Cardiac septum (tissue), 1 donor: ENCODE data around the gene ITSN1. TPM values are rescaled to one million over a fixed set of nuclear protein-coding genes. Genes with fewer than 3 reads are reported as not detected.

ENCODE experiments used
- DNase-seq: peaks from one replicate; pipeline ENCODE4 v3.0.0-alpha.2; 2020; ENCODE audit warnings: low spot score
- intact Hi-C: fragments of 100-400 bp; cut with DNase I; formaldehyde crosslinking; loops from one replicate; pipeline ENCODE4 v1.14.0; 2022
- total RNA-seq: library from RNA; stranded (reverse); fragmentation: NEBNext Ultra II Directional; extraction: Animal tissue kit (Norgen Biotek cat#: 25700); gene quantifications from one replicate; pipeline ENCODE4 v1.2.1, GENCODE V29; 2021
- donor health status: DM: no; HTN: no; CAD: no.

The ITSN1 gene
- total RNA-seq, 1 donor from 2014 or later: 25.5 TPM

GRCh38 chr21:33821503-33822322 is 179.4 kb downstream of the ITSN1 start:
- intact Hi-C loops: no loop called here
- DNase-seq: no peak

- DNase-seq: no peak
- intact Hi-C loops: no loop called here
These were observed 182.0 kb downstream of the ITSN1 start for GRCh38 chr21:33824156-33824941.

- no peak for DNase-seq
- intact Hi-C loops: no loop called here
These were observed 183.1 kb downstream of the ITSN1 start for GRCh38 chr21:33825419-33825818.

GRCh38 chr21:33825915-33826314 is 183.6 kb downstream of the ITSN1 start:
- DNase-seq: no peak
- intact Hi-C loops: no loop called here

- DNase-seq: no peak
- intact Hi-C loops: no loop called here
These were observed 185.8 kb downstream of the ITSN1 start for GRCh38 chr21:33828083-33828482.

- intact Hi-C loops: no loop called here
- DNase-seq: no peak
These were observed 186.3 kb downstream of the ITSN1 start for GRCh38 chr21:33828577-33828976.

- no peak for DNase-seq
- intact Hi-C loops: no loop called here
These were observed 187.5 kb downstream of the ITSN1 start for GRCh38 chr21:33829844-33830243.

GRCh38 chr21:33831962-33832659 is 189.8 kb downstream of the ITSN1 start:
- DNase-seq: no peak
- intact Hi-C loops: no loop called here

- no peak for DNase-seq
These were observed 192.7 kb downstream of the ITSN1 start for GRCh38 chr21:33834801-33835500.

GRCh38 chr21:33835920-33836319 is 193.6 kb downstream of the ITSN1 start:
- DNase-seq: no peak
- intact Hi-C loops: no loop called here

More at GRCh38 chr21:33834801-33835500, 192.7 kb downstream of the ITSN1 start:
- intact Hi-C loops: no loop called here

- intact Hi-C loops: no loop called here
- no peak for DNase-seq
These were observed 194.1 kb downstream of the ITSN1 start for GRCh38 chr21:33836408-33836807.

- no peak for DNase-seq
These were observed 196.9 kb downstream of the ITSN1 start for GRCh38 chr21:33839167-33839716.

GRCh38 chr21:33839806-33840205 is 197.5 kb downstream of the ITSN1 start:
- intact Hi-C loops: no loop called here

More at GRCh38 chr21:33839167-33839716, 196.9 kb downstream of the ITSN1 start:
- intact Hi-C loops: no loop called here

GRCh38 chr21:33840771-33841170 is 198.5 kb downstream of the ITSN1 start:
- DNase-seq: no peak
- intact Hi-C loops: no loop called here

More at GRCh38 chr21:33839806-33840205, 197.5 kb downstream of the ITSN1 start:
- no peak for DNase-seq

- DNase-seq: no peak
- intact Hi-C loops: no loop called here
These were observed 199.3 kb downstream of the ITSN1 start for GRCh38 chr21:33841561-33841960.

GRCh38 chr21:33843216-33843615 is 200.9 kb downstream of the ITSN1 start:
- intact Hi-C loops: no loop called here
- no peak for DNase-seq

GRCh38 chr21:33844104-33844889 is 202.0 kb downstream of the ITSN1 start:
- intact Hi-C loops: no loop called here
- no peak for DNase-seq

- no peak for DNase-seq
- intact Hi-C loops: no loop called here
These were observed 202.5 kb downstream of the ITSN1 start for GRCh38 chr21:33844890-33845205.

- intact Hi-C loops: no loop called here
- DNase-seq: no peak
These were observed 203.8 kb downstream of the ITSN1 start for GRCh38 chr21:33846141-33846540.
